ENCODE data around the gene CLPSL2.

Gene CLPSL2

GRCh38 chr6:35781290-35781689, 4.9 kb downstream of the CLPSL2 start:
- no peak overlapping the region for H3K4me3 ChIP-seq (ENCODE audit: low read length)
- DNase-seq = no peak
- H4K20me1 ChIP-seq (ENCODE audit: insufficient read depth, low read length) = no peaks in the 10 kb centered on the region
- H3K36me3 ChIP-seq (replicated peaks; ENCODE audit: insufficient read depth, low read length) = no peaks in the 10 kb centered on the region
- H2AFZ ChIP-seq (ENCODE audit: low read length) = no peak overlapping the region
- H3K4me1 ChIP-seq (ENCODE audit: low read length) = no peaks in the 10 kb centered on the region
- H3K9me3 ChIP-seq (replicated peaks; ENCODE audit: insufficient read depth, low read length) = no peaks in the 10 kb centered on the region
- no peaks in the 10 kb centered on the region for H3F3A ChIP-seq (ENCODE audit: insufficient read depth, low read length)
- H3K4me2 ChIP-seq (ENCODE audit: low read depth, low read length) = no peak overlapping the region
- no peaks in the 10 kb centered on the region for H3K9me2 ChIP-seq (replicated peaks; ENCODE audit: insufficient read depth, low read length)
- H3K9ac ChIP-seq (ENCODE audit: low read length) = no peak overlapping the region
- no peak overlapping the region for H3K27ac ChIP-seq (ENCODE audit: low read length)
- H3K79me2 ChIP-seq (ENCODE audit: low read length) = no peaks in the 10 kb centered on the region
- peaks cover 2% of the 10 kb centered on the region; the same call in 1 of the 2 replicates for H3K27me3 ChIP-seq (replicated peaks; ENCODE audit: insufficient read depth, low read length)
- no peak for TF ChIP-seq EZH2phosphoT487 (IDR thresholded peaks at IDR 0.05; ENCODE audit: low read length)
- no peak for TF ChIP-seq EZH2 (optimal IDR thresholded peaks at IDR 0.05; ENCODE audit: low read depth, low read length)
- no peak for TF ChIP-seq CTCF (IDR thresholded peaks at IDR 0.05; ENCODE audit: low read length)

GRCh38 chr6:35782424-35782823, 6.0 kb downstream of the CLPSL2 start:
- H3K27ac ChIP-seq (ENCODE audit: low read length) = no peak overlapping the region
- no peak for DNase-seq
- no peaks in the 10 kb centered on the region for H3K9me3 ChIP-seq (replicated peaks; ENCODE audit: insufficient read depth, low read length)
- peaks cover 7% of the 10 kb centered on the region; the same call in 1 of the 2 replicates for H3K27me3 ChIP-seq (replicated peaks; ENCODE audit: insufficient read depth, low read length)
- no peaks in the 10 kb centered on the region for H3K36me3 ChIP-seq (replicated peaks; ENCODE audit: insufficient read depth, low read length)
- TF ChIP-seq CTCF (IDR thresholded peaks at IDR 0.05; ENCODE audit: low read length) (no peak), EZH2 (optimal IDR thresholded peaks at IDR 0.05; ENCODE audit: low read depth, low read length) (no peak), EZH2phosphoT487 (IDR thresholded peaks at IDR 0.05; ENCODE audit: low read length) (no peak)
- H3K4me2 ChIP-seq (ENCODE audit: low read depth, low read length) = no peak overlapping the region
- no peak overlapping the region for H3K9ac ChIP-seq (ENCODE audit: low read length)
- no peak overlapping the region for H3K4me3 ChIP-seq (ENCODE audit: low read length)
- no peaks in the 10 kb centered on the region for H3F3A ChIP-seq (ENCODE audit: insufficient read depth, low read length)
- no peaks in the 10 kb centered on the region for H3K4me1 ChIP-seq (ENCODE audit: low read length)
- H4K20me1 ChIP-seq (ENCODE audit: insufficient read depth, low read length) = no peaks in the 10 kb centered on the region
- H3K79me2 ChIP-seq (ENCODE audit: low read length) = no peaks in the 10 kb centered on the region
- no peak overlapping the region for H2AFZ ChIP-seq (ENCODE audit: low read length)
- H3K9me2 ChIP-seq (replicated peaks; ENCODE audit: insufficient read depth, low read length) = no peaks in the 10 kb centered on the region

- Histone ChIP-seq H3K36me3 (replicated peaks; ENCODE audit: insufficient read depth, low read length) (no peaks in the 10 kb centered on the region), H3K4me2 (ENCODE audit: low read depth, low read length) (no peak overlapping the region), H3F3A (ENCODE audit: insufficient read depth, low read length) (no peaks in the 10 kb centered on the region), H3K27me3 (replicated peaks; ENCODE audit: insufficient read depth, low read length) (peaks cover 12% of the 10 kb centered on the region; the same call in 1 of the 2 replicates), H3K27ac (ENCODE audit: low read length) (no peak overlapping the region), H3K4me3 (ENCODE audit: low read length) (no peak overlapping the region), H3K4me1 (ENCODE audit: low read length) (no peaks in the 10 kb centered on the region), H2AFZ (ENCODE audit: low read length) (no peak overlapping the region), H3K79me2 (ENCODE audit: low read length) (no peaks in the 10 kb centered on the region), H4K20me1 (ENCODE audit: insufficient read depth, low read length) (no peaks in the 10 kb centered on the region), H3K9ac (ENCODE audit: low read length) (no peak overlapping the region), H3K9me2 (replicated peaks; ENCODE audit: insufficient read depth, low read length) (no peaks in the 10 kb centered on the region), H3K9me3 (replicated peaks; ENCODE audit: insufficient read depth, low read length) (no peaks in the 10 kb centered on the region)
- no peak for DNase-seq
- TF ChIP-seq EZH2 (optimal IDR thresholded peaks at IDR 0.05; ENCODE audit: low read depth, low read length) (no peak), EZH2phosphoT487 (IDR thresholded peaks at IDR 0.05; ENCODE audit: low read length) (no peak), CTCF (IDR thresholded peaks at IDR 0.05; ENCODE audit: low read length) (no peak)
These were observed 7.8 kb downstream of the CLPSL2 start for GRCh38 chr6:35784200-35784599.

All from MM.1S (cell line).